ENCODE results near the gene SEC61A2. TPM values are rescaled to one million over a fixed set of nuclear protein-coding genes. Genes with fewer than 3 reads are reported as not detected.

SEC61A2 gene
- total and polyA plus RNA-seq, 2 experiments from 2014 or later = 6.9 to 20.6 TPM

DNA sequence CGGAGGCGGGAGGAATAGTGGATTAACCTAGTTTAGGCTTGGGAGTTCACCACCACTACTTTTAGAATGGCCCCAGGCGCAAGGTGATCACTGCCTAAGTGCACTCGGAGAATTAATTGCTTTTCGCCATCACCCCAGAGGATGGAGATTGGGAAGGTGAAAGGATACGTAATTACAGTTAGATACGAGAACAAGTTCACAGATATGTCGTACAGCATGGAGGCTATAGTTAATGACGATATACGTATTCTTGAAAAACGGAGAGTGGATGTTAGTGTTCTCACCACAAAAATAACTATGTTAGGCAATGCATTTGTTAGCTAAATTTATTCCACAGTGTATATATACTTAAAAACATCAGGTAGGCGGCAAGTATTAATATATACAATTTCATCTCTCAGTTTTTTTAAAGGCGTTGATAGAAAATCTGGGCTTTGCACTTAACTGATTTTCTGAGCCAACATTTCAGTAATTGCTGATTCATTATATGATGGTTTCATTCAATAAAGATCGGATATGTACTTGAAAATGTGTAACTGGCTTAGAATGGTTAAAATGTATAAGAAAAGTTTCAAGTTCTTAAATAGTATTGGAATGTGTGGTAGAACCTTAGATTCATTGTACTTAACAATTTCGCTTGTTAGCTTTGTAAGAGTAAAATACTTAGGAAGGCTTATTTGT is 67.2 kb downstream of the SEC61A2 start:
- peaks cover 24% of the 10 kb centered on the region for H3F3A ChIP-seq (ENCODE audit: insufficient read depth)
- H3K9ac ChIP-seq = peak overlapping the region; percentile 93
- peaks cover 33% of the 10 kb centered on the region for H3K4me1 ChIP-seq (ENCODE audit: insufficient read depth)
- peak overlapping the region; percentile 96 for H2AFZ ChIP-seq
- in situ Hi-C loops (cut with MboI) = no loop called here
- TF ChIP-seq EZH2phosphoT487 (IDR thresholded peaks at IDR 0.05; ENCODE audit: insufficient read depth, low read depth) = no peak
- TF ChIP-seq EZH2 (IDR thresholded peaks at IDR 0.05; ENCODE audit: insufficient read depth, poor library complexity, severe bottlenecking) = no peak
- H4K20me1 ChIP-seq (ENCODE audit: insufficient read depth) = no peaks in the 10 kb centered on the region
- H3K9me3 ChIP-seq (ENCODE audit: low read depth) = no peaks in the 10 kb centered on the region
- H3K79me2 ChIP-seq (ENCODE audit: insufficient read depth) = peaks cover 93% of the 10 kb centered on the region
- WGBS, 2 experiments (ENCODE audit: low coverage in 1 of 2, low lambda C conversion rate in 2 of 2, missing lambda C conversion rate in 2 of 2) = 5% methylated on average over 15 of the region's 15 CpGs
- no peaks in the 10 kb centered on the region for H3K27me3 ChIP-seq (replicated peaks; ENCODE audit: insufficient read depth)
- peak overlapping the region; percentile 99 for H3K4me2 ChIP-seq (ENCODE audit: unreplicated experiment)
- no peaks in the 10 kb centered on the region for H3K9me2 ChIP-seq (ENCODE audit: insufficient read depth)
- DNase-seq = peak; percentile 10
- H3K36me3 ChIP-seq (ENCODE audit: low read depth) = peaks cover 11% of the 10 kb centered on the region
- peak overlapping the region; percentile 99 for H3K4me3 ChIP-seq
- H3K27ac ChIP-seq = peak overlapping the region; percentile 85

GRCh38 chr10:12198156-12198555 is 68.7 kb downstream of the SEC61A2 start:
- Histone ChIP-seq H4K20me1 (ENCODE audit: insufficient read depth) (no peaks in the 10 kb centered on the region), H3K4me1 (ENCODE audit: insufficient read depth) (peaks cover 30% of the 10 kb centered on the region), H3K4me2 (ENCODE audit: unreplicated experiment) (peak overlapping the region; percentile 99), H3F3A (ENCODE audit: insufficient read depth) (peaks cover 19% of the 10 kb centered on the region), H3K9me3 (ENCODE audit: low read depth) (no peaks in the 10 kb centered on the region), H3K27ac (no peak overlapping the region), H3K9me2 (ENCODE audit: insufficient read depth) (no peaks in the 10 kb centered on the region), H3K4me3 (no peak overlapping the region), H3K27me3 (replicated peaks; ENCODE audit: insufficient read depth) (no peaks in the 10 kb centered on the region), H3K36me3 (ENCODE audit: low read depth) (peaks cover 13% of the 10 kb centered on the region), H2AFZ (no peak overlapping the region), H3K79me2 (ENCODE audit: insufficient read depth) (peaks cover 93% of the 10 kb centered on the region), H3K9ac (no peak overlapping the region)
- 95 to 96% methylated on average over 2 of the region's 2 CpGs for WGBS, 2 experiments (ENCODE audit: low coverage in 1 of 2, low lambda C conversion rate in 2 of 2, missing lambda C conversion rate in 2 of 2)
- in situ Hi-C loops (cut with MboI) = no loop called here
- no peak for DNase-seq
- TF ChIP-seq EZH2 (IDR thresholded peaks at IDR 0.05; ENCODE audit: insufficient read depth, poor library complexity, severe bottlenecking) (no peak), EZH2phosphoT487 (IDR thresholded peaks at IDR 0.05; ENCODE audit: insufficient read depth, low read depth) (no peak)

DNA sequence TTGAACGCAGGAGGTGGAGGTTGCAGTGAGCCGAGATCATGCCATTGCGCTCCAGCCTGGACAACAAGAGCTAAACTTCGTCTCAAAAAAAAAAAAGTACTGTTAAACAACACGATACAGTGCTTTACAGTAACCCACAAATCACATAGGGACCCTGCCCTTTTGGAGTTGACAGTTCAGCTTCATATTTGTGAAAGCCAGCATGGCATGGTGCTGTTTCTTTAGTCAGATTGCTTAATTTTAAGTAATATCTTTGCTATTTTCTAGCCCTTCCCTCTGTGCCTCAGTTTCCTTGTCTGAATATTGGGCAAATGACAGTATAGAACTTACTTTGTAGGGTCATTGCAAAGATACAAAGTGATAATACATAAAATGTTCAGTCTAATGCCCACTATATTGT is 71.4 kb downstream of the SEC61A2 start:
- TF ChIP-seq EZH2phosphoT487 (IDR thresholded peaks at IDR 0.05; ENCODE audit: insufficient read depth, low read depth) = no peak
- TF ChIP-seq EZH2 (IDR thresholded peaks at IDR 0.05; ENCODE audit: insufficient read depth, poor library complexity, severe bottlenecking) = no peak
- WGBS, 2 experiments (ENCODE audit: low coverage in 1 of 2, low lambda C conversion rate in 2 of 2, missing lambda C conversion rate in 2 of 2) = 89 to 92% methylated on average over 5 of the region's 5 CpGs
- no peak overlapping the region for H2AFZ ChIP-seq
- H3K4me1 ChIP-seq (ENCODE audit: insufficient read depth) = peaks cover 16% of the 10 kb centered on the region
- peaks cover 14% of the 10 kb centered on the region for H3K36me3 ChIP-seq (ENCODE audit: low read depth)
- H3K27me3 ChIP-seq (replicated peaks; ENCODE audit: insufficient read depth) = no peaks in the 10 kb centered on the region
- no peaks in the 10 kb centered on the region for H4K20me1 ChIP-seq (ENCODE audit: insufficient read depth)
- no peaks in the 10 kb centered on the region for H3K9me2 ChIP-seq (ENCODE audit: insufficient read depth)
- H3K4me2 ChIP-seq (ENCODE audit: unreplicated experiment) = no peak overlapping the region
- H3K9me3 ChIP-seq (ENCODE audit: low read depth) = no peaks in the 10 kb centered on the region
- in situ Hi-C loops (cut with MboI) = no loop called here
- H3F3A ChIP-seq (ENCODE audit: insufficient read depth) = no peaks in the 10 kb centered on the region; the same call in 1 of the 2 replicates
- H3K79me2 ChIP-seq (ENCODE audit: insufficient read depth) = peaks cover 98% of the 10 kb centered on the region
- H3K9ac ChIP-seq = no peak overlapping the region
- no peak overlapping the region for H3K4me3 ChIP-seq
- no peak overlapping the region for H3K27ac ChIP-seq
- DNase-seq = no peak

GRCh38 chr10:12201543-12201942 is 72.1 kb downstream of the SEC61A2 start:
- no peak overlapping the region for H3K4me3 ChIP-seq
- no peak overlapping the region for H3K27ac ChIP-seq
- H4K20me1 ChIP-seq (ENCODE audit: insufficient read depth) = no peaks in the 10 kb centered on the region
- no peak overlapping the region for H2AFZ ChIP-seq
- H3K9ac ChIP-seq = no peak overlapping the region
- no peaks in the 10 kb centered on the region; the same call in 1 of the 2 replicates for H3F3A ChIP-seq (ENCODE audit: insufficient read depth)
- H3K36me3 ChIP-seq (ENCODE audit: low read depth) = peaks cover 14% of the 10 kb centered on the region
- peaks cover 100% of the 10 kb centered on the region for H3K79me2 ChIP-seq (ENCODE audit: insufficient read depth)
- WGBS, 2 experiments (ENCODE audit: low coverage in 1 of 2, low lambda C conversion rate in 2 of 2, missing lambda C conversion rate in 2 of 2) = 76 to 89% methylated on average over 3 of the region's 3 CpGs
- H3K4me2 ChIP-seq (ENCODE audit: unreplicated experiment) = no peak overlapping the region
- no peak for TF ChIP-seq EZH2phosphoT487 (IDR thresholded peaks at IDR 0.05; ENCODE audit: insufficient read depth, low read depth)
- TF ChIP-seq EZH2 (IDR thresholded peaks at IDR 0.05; ENCODE audit: insufficient read depth, poor library complexity, severe bottlenecking) = no peak
- peak; percentile 8 for DNase-seq
- peaks cover 16% of the 10 kb centered on the region for H3K4me1 ChIP-seq (ENCODE audit: insufficient read depth)
- H3K27me3 ChIP-seq (replicated peaks; ENCODE audit: insufficient read depth) = no peaks in the 10 kb centered on the region
- no peaks in the 10 kb centered on the region for H3K9me3 ChIP-seq (ENCODE audit: low read depth)
- in situ Hi-C loops (cut with MboI) = no loop called here
- no peaks in the 10 kb centered on the region for H3K9me2 ChIP-seq (ENCODE audit: insufficient read depth)
